Body of pancreas (tissue), 4 donors: ENCODE measurements around the gene ATG10. TPM values are rescaled to one million over a fixed set of nuclear protein-coding genes. Genes with fewer than 3 reads are reported as not detected.

Source experiments
- ATAC-seq: fragments of 150-250 bp; one replicate; pipeline ENCODE4 v1.9.1; 2016
- DNase-seq, 4 donors: peaks; one replicate each; pipeline ENCODE4 v3.0.0-alpha.2; 2019
- H3K27ac ChIP-seq, 4 donors: fragments of 200-600 bp; sonication (generic); 1 replicate in 3 of 4; 2 replicates in 1 of 4; pipeline versions ENCODE4 v1.5.1 to v1.6.1; 2016 to 2019; ENCODE audit warnings: mild to moderate bottlenecking in 1 of 4, mixed read lengths in 1 of 4, moderate library complexity in 1 of 4
- H3K27me3 ChIP-seq, 2 donors: fragments of 200-600 bp; sonication (generic); one replicate each; pipeline ENCODE4 v1.6.0; 2016; ENCODE audit warnings: mild to moderate bottlenecking in 1 of 2
- H3K36me3 ChIP-seq, 2 donors: fragments of 200-600 bp; sonication (generic); replicated peaks in 1 of 2; 2 replicates each; pipeline ENCODE4 v1.5.1; 2016; ENCODE audit warnings: low read depth in 2 of 2; ENCODE audit not compliant: insufficient read depth in 1 of 2
- H3K4me1 ChIP-seq: fragments of 200-600 bp; sonication (generic); one replicate; pipeline ENCODE4 v1.6.0; 2016
- H3K4me3 ChIP-seq, 2 donors: fragments of 200-600 bp; sonication (generic); 1 replicate in 1 of 2; 2 replicates in 1 of 2; pipeline ENCODE4 v1.5.1; 2016 to 2019
- H3K9me3 ChIP-seq, 3 donors: fragments of 200-600 bp; sonication (generic); 1 replicate in 2 of 3; 2 replicates in 1 of 3; pipeline ENCODE4 v1.5.1; 2016
- POLR2A ChIP-seq, 3 donors: fragments of 450-650 bp; IDR thresholded peaks; one replicate each; pipeline ENCODE4 v1.6.1; 2016; ENCODE audit warnings: antibody characterized with exemption in 3 of 3, mild to moderate bottlenecking in 2 of 3
- WGBS, 2 donors: methylation state at CpG; one replicate each; pipeline ENCODE4 v1.1.5; 2017; 5-methylcytosine and 5-hydroxymethylcytosine counted together
- intact Hi-C: fragments of 100-400 bp; cut with DNase I; formaldehyde crosslinking; loops from one replicate; pipeline ENCODE4 v1.15.1; 2023
- total RNA-seq, 2 donors: library from RNA; depleted of rRNA; stranded (reverse); fragments of >200 nt; gene quantifications; one replicate each; pipeline ENCODE4 v1.1.0, GENCODE V29; 2016
- TF ChIP-seq, protein P1 (sequence below), 7 experiments: fragments of 450-650 bp in 4 of 7; fragments of 200-600 bp in 3 of 7; sonication (generic) in 3 of 7; IDR thresholded peaks; one replicate each; pipeline ENCODE4 v1.5.1; 2016 to 2019; ENCODE audit warnings: antibody characterized with exemption in 7 of 7

ATG10 gene
- total RNA-seq, 2 donors from 2014 or later, result 2.9 to 4.6 TPM

- intact Hi-C loops, result no loop called here
- no peak for ATAC-seq
- H3K4me3 ChIP-seq, result no peak overlapping the region
- no peak for DNase-seq
- no peaks in the 10 kb centered on the region for H3K36me3 ChIP-seq
- no peaks in the 10 kb centered on the region for H3K4me1 ChIP-seq
- 71 to 78% methylated on average over 5 of the region's 5 CpGs for WGBS, 2 donors
- no peaks in the 10 kb centered on the region for H3K9me3 ChIP-seq
- no peaks in the 10 kb centered on the region for H3K27me3 ChIP-seq
- TF ChIP-seq POLR2A (IDR thresholded peaks at IDR 0.05), result no peak
- TF ChIP-seq, protein P1, sequence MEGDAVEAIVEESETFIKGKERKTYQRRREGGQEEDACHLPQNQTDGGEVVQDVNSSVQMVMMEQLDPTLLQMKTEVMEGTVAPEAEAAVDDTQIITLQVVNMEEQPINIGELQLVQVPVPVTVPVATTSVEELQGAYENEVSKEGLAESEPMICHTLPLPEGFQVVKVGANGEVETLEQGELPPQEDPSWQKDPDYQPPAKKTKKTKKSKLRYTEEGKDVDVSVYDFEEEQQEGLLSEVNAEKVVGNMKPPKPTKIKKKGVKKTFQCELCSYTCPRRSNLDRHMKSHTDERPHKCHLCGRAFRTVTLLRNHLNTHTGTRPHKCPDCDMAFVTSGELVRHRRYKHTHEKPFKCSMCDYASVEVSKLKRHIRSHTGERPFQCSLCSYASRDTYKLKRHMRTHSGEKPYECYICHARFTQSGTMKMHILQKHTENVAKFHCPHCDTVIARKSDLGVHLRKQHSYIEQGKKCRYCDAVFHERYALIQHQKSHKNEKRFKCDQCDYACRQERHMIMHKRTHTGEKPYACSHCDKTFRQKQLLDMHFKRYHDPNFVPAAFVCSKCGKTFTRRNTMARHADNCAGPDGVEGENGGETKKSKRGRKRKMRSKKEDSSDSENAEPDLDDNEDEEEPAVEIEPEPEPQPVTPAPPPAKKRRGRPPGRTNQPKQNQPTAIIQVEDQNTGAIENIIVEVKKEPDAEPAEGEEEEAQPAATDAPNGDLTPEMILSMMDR (IDR thresholded peaks at IDR 0.05), result no peak
- no peak overlapping the region for H3K27ac ChIP-seq
Measured at GRCh38 chr5:82234885-82235284, 263.1 kb downstream of the ATG10 start.

GRCh38 chr5:82244151-82244550, 272.3 kb downstream of the ATG10 start:
- Histone ChIP-seq H3K9me3 (no peaks in the 10 kb centered on the region), H3K27me3 (no peaks in the 10 kb centered on the region), H3K36me3 (no peaks in the 10 kb centered on the region), H3K27ac (no peak overlapping the region), H3K4me3 (no peak overlapping the region), H3K4me1 (no peaks in the 10 kb centered on the region)
- WGBS, 2 donors, result 92 to 98% methylated on average over 2 of the region's 2 CpGs
- DNase-seq, result no peak
- ATAC-seq, result no peak
- intact Hi-C loops, result no loop called here
- TF ChIP-seq, protein P1 (IDR thresholded peaks at IDR 0.05), result no peak
- no peak for TF ChIP-seq POLR2A (IDR thresholded peaks at IDR 0.05)

- intact Hi-C loops, result no loop called here
- Histone ChIP-seq H3K4me3 (no peak overlapping the region), H3K36me3 (no peaks in the 10 kb centered on the region), H3K27me3 (no peaks in the 10 kb centered on the region), H3K9me3 (no peaks in the 10 kb centered on the region), H3K4me1 (no peaks in the 10 kb centered on the region), H3K27ac (no peak overlapping the region)
- TF ChIP-seq, protein P1 (IDR thresholded peaks at IDR 0.05), result no peak
- TF ChIP-seq POLR2A (IDR thresholded peaks at IDR 0.05), result no peak
- DNase-seq, result no peak
- whole genome bisulfite sequencing, 2 donors, result 52 to 63% methylated on average over 6 of the region's 6 CpGs
- ATAC-seq, result no peak
Measured at GRCh38 chr5:82244854-82245635, 273.2 kb downstream of the ATG10 start.

DNA sequence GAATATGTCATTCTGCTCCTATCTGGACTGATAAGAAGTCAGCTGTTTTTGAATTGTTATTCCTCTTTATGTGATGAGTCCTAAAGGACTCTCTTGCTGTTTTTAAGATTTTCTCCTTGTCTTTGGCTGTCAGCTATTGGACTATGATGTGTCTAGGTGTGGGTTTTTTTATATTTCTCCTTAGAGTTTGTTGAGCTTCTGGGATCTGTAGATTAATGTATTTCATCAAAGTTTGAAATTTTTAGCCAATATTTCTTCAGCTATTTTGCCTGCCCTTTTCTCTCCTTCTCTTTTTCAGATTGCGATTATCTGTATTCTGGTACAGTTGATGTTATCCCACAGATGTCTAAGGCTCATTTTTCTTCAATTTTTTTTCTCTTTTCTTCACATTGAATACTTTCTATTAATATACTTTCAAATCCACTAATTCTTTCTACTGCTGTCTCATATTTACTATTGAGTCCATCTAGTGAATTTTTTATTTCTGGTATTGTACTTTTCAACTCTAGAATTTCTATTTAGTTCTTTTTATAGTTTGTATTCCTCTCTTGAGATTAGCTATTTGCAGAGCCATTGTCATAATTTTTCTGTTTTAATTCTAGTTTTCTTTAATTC, 275.2 kb downstream of the ATG10 start:
- ATAC-seq (no peak), DNase-seq (no peak)
- Histone ChIP-seq H3K27ac (no peak overlapping the region), H3K9me3 (no peaks in the 10 kb centered on the region), H3K27me3 (no peaks in the 10 kb centered on the region), H3K4me3 (no peak overlapping the region), H3K4me1 (no peaks in the 10 kb centered on the region), H3K36me3 (no peaks in the 10 kb centered on the region)
- WGBS, 2 donors, result 89 to 100% methylated on average over 1 of the region's 1 CpG
- intact Hi-C loops, result no loop called here
- TF ChIP-seq POLR2A (IDR thresholded peaks at IDR 0.05), result no peak
- TF ChIP-seq, protein P1 (IDR thresholded peaks at IDR 0.05), result no peak
